Amniotic stem cell (primary cell): Measurements from ENCODE around the gene SERINC3.

Experiments used
- DNase-seq: peaks from one replicate; lab custom pipeline; 2025; lab: John Stamatoyannopoulos, UW

The SERINC3 gene

DNA sequence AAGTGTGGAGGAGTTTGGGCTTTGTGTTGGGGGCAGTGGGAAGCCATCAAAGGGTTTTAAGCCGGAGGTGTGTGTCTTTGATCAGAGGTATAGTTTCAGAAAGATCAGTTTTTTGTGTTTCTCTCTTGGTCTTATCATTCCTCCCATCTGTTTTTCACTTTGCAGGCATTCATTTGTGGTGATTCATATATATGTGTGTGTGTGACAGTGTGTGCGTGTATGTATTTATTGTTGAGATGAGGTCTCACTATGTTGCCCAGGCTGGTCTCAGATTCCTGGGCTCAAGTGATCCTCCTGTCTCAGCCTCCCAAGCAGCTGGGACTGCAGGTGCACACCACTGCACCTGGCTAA lies 11.1 kb upstream of the SERINC3 start:
- DNase-seq: no peak

GRCh38 chr20:44532259-44532980 lies 10.6 kb upstream of the SERINC3 start:
- no peak for DNase-seq

GRCh38 chr20:44528309-44528708 lies 6.4 kb upstream of the SERINC3 start:
- DNase-seq: no peak

DNA sequence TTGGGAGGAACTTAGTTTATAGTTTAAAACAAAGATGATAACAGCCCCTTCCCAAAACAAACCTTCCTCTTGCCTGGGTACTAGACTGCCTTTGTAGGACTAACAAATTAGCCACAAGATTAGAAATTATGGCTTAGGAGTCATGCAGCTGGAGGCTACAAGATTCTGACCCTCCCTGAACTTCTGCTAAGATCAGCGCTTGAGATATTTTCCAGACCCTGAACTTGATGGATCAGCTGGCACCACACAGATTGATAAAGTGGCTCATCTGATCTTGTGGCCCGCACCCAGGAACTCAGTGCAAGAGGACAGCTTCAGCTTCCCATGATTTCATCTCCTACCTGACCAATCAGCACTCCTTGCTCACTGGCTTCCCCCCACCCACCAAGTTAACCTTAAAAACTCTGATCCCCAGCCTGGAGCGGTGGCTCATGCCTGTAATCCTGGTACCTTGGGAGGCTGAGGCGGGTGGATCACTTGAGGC lies 5.9 kb upstream of the SERINC3 start:
- no peak for DNase-seq

GRCh38 chr20:44526129-44526528 lies 4.3 kb upstream of the SERINC3 start:
- no peak for DNase-seq

- no peak for DNase-seq
These were observed 1.9 kb upstream of the SERINC3 start for GRCh38 chr20:44523746-44524145.

DNA sequence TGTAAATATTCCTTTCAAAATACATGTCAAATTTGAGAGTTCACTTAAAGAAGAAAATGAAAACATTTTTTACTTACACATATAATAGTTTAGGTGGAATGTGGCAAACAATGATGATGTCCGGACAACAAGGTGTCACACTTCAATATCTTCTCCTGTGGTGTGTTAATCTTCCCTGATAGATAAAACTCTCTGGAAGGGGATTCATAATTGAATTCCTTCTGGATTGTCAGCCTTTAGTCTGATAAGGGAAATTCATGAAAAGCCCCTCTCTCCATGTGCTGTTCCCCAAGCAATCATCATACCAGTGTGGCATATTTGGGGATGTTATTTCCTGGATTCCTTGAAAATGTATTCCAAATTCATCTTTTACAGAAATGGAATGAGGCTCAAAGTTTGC lies 971 bp upstream of the SERINC3 start:
- DNase-seq: no peak

- no peak for DNase-seq
These were observed 989 bp downstream of the SERINC3 start for GRCh38 chr20:44520881-44521280.

GRCh38 chr20:44518248-44518647 lies 3.6 kb downstream of the SERINC3 start:
- DNase-seq: no peak

DNA sequence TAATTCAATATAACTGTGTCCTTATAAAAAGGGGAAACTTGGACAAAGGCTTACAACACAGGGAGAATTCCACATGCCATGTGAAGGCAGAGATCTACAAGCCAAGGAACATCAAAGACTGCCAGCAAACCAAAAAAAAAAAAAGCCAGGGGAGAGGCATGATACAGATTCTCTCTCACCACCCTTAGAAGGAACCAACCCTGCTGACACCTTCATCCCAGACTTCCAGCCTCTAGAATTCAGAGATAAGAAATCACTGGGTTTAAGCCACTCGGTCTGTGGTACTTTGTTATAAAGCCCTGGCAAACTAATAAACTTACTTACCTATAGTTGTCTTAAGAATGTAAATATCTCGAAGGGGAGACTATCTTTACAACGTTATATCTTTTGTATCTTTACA lies 4.4 kb downstream of the SERINC3 start:
- no peak for DNase-seq

DNA sequence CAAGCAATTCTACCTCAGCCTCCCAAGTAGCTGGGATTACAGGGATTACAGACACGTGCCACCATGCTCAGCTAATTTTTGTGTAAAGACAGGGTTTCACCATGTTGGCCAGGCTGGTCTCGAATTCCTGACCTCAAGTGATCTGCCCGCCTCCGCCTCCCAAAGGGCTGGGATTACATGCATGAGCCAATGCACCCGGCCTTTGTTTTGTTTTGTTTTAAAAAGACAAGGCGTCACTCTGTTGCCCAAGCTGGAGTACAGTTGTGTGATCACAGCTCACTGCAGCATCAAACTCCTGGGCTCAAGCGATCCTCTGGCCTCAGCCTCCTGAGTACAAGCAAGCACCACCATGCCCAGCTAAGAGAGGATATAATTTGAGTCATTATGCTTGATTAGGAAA lies 5.4 kb downstream of the SERINC3 start:
- no peak for DNase-seq

- no peak for DNase-seq
These were observed 8.0 kb downstream of the SERINC3 start for GRCh38 chr20:44513871-44514270.

GRCh38 chr20:44509762-44510161 lies 12.1 kb downstream of the SERINC3 start:
- DNase-seq: no peak

DNA sequence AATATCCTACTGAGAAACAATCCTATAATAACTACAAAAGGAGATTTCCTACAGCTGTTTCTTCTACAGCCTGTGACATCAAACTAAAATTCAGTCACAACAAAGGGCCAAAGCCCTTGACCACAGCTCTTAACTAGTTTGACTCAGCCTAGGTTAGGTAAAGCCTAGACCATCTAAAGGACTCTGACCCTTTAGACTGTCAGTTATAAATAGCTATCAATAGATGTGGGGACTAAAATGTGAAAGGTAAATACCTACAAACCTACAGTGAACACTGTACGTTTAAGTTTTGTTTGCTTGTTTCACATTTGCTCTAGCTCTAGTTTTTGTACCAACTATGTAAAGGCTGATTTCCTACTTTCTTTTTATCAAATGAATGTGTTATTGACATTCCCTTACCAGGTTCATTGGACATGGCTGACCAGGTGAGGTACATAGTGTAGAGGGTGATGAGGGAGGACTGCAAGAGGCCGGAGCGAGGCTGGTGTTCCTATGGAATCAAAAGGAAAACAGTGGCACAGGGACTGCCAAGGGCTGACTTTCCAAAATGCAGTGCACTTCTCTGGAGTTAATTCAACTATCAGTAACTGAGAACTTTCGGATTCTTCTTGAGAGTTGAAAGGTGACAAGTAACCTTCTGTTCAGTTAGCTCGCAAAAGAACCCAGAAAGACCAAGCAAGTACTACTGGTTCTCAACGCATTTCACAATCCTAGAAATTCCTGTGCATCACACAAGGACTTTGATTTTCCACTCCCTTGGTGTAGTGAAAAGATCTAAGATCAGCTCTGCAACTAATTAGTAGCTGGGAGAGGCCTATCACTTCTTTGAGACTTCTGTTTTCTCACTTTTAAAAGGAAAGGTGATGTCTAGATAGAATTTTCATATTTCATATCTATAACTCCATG lies 17.2 kb downstream of the SERINC3 start:
- no peak for DNase-seq

GRCh38 chr20:44502968-44503367 lies 18.9 kb downstream of the SERINC3 start:
- DNase-seq: no peak

DNA sequence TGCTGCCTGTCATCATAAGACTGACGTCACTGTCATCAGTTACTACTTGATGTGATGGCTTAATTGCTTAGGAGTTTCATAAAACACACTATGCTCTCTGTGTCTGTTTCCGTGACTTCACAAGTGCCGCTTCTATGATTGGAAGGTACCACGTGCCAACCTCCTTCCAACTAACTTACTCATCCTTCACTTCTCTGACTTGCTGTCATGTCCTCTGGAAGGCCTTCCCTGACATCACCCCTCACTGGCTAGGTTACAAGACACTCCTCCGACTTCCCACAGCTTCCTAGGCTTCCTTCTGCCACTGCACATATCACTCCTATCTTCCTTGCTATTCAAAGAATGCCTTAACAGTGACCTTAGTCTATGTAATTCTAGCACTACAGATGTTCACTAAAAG lies 20.4 kb downstream of the SERINC3 start:
- DNase-seq: peak; percentile 11

- no peak for DNase-seq
These were observed 21.6 kb downstream of the SERINC3 start for GRCh38 chr20:44500221-44500620.

DNA sequence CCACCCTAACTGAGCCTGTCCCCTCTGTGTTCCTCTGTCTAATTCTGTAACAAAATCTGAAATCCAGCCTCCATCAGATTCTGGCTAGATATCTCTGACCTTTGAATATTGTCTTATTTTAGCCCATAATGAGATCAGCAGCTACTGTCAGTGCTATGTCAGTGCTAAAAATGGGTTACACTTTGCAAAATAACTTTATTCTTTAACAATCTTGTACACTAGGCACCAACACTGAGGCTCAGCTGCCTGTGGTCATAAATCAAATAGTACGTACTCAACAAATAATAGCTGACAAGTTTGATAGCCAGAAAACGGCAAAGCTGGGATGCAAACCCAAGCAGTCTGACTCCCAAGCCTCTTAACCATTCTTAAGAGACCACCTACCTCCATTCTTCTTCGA lies 24.1 kb downstream of the SERINC3 start:
- DNase-seq: no peak

- DNase-seq: peak; percentile 41
These were observed 24.9 kb downstream of the SERINC3 start for GRCh38 chr20:44496976-44497375.

DNA sequence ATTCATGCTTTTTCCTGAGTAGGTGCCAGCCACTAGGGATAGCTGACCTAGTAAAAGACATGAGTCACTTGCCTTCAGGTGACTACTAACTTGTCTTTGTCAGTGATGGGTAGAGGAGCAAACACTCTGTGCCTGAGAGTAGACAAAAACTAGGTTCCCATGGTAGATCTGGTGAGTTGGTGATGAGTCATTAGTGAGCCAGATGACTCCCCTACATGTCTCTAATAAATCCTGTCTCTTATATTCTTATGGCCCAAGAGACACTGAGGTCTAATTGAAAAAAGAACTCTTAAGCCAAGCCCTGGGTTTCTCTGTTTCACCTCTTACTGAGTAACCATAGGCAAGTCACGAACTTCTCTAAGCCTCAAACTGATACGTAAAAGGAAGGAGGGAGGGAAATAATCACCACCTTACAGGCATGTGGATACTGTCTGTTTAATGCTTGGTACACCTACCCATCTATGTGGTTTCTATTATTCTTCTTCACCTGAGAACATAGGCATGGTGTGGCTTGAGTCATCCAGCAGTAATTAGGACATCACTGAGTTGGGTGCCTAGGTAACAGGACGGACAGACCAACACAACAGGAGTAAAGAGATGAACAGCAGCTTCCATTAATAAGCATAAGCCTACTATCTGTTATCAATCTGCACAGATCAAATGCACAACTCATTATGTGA lies 25.9 kb downstream of the SERINC3 start:
- DNase-seq: peak; percentile 32

GRCh38 chr20:44495257-44495656 lies 26.6 kb downstream of the SERINC3 start:
- no peak for DNase-seq

GRCh38 chr20:44494681-44495080 lies 27.2 kb downstream of the SERINC3 start:
- no peak for DNase-seq

DNA sequence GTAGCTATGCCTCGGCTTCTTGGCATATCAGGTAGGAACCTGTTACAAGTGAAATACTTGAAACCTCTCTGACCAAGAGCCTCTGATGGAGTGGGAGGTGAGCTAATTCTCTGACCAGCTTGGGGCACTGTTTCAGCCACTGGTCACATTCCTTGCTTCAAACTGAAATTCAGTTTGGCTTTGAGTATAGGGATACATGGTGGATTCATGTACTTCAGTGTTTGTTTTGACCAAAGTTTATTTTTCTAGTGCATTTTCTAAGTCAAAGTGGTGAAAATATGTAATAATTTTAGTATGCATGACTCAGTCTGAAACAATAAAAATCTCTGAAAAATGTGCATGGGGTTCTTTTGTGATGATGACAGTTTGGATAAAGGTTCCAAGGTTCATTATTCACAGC lies 27.6 kb downstream of the SERINC3 start:
- peak; percentile 10 for DNase-seq
